Measurements from ENCODE around the gene ALK.

DNA sequence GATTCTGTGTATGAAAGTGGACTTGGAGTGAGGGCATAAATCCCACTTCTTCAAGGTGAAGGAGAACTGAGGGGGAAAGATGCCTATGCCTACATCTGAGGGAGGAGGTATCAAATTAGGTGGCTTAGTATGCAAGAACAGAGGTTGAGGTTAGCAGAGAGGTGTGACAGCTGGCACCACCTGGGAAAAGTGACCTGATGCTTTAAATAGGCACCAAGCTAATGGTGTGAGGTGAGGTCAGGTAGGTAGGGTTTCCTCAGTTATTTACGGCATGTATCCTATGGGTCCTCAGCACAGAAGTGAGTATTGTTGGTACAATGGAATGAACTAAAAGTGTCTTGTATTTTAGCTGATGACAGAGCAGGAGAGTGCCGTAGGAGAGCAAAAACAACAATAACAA is 439.0 kb downstream of the ALK start:
- TF ChIP-seq CTCF (IDR thresholded peaks at IDR 0.05) (no peak), POLR2A (IDR thresholded peaks at IDR 0.05) (no peak)
